Measurements from ENCODE around the gene MAN2A1.

- TF ChIP-seq CTCF (IDR thresholded peaks at IDR 0.05) (no peak), POLR2A (IDR thresholded peaks at IDR 0.05) (no peak)
Measured at GRCh38 chr5:109767997-109768396, 78.3 kb downstream of the MAN2A1 start.
